ENCODE measurements around the gene ZNF606. TPM values are rescaled to one million over a fixed set of nuclear protein-coding genes. Genes with fewer than 3 reads are reported as not detected.
"Not testable (repeated sequence)": the region's sequence is repeated elsewhere in the genome, so short reads cannot be mapped to it uniquely, and the experiment has no call there.

Gene ZNF606
- total and polyA plus RNA-seq, 5 donors from 2014 or later, result 1.6 to 10.3 (median 5.1) TPM

DNA sequence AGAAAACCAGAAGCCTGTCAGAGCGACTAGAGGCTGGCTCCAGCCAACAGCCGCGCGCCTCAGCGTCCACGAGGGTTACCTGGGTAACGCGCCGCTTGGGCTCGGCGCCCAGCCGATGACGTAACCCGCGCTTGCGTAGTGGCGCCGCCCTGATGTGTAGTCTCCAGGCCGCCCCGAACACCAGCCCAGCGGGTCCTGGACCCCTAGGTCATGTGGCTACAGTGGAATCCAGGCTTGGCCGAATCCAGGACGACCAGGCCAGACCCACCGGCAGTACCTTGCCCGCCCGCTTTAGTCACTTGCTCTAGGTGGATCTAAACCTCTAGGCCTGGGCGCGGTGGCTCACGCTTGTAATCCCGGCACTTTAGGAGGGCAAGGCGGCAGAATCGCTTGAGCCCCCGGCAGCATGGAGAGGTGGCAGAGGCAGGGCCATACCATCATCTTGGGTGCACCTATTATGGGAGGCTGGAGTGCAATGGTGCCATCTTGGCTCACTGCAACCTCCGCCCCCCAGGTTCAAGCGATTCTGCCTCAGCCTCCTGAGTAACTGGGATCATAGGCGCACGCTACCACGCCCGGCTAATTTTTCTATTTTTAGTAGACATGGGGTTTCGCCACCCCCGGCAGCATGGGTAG lies 7.2 kb upstream of the ZNF606 start:
- Histone ChIP-seq H3K4me3 (ENCODE audit: low read depth, low read length) (no peak overlapping the region), H3K27ac (ENCODE audit: insufficient read depth, low read length, poor library complexity, severe bottlenecking) (peak overlapping the region; percentile 41), H3K4me1 (ENCODE audit: control insufficient read depth, insufficient read depth, low read length, poor library complexity, severe bottlenecking) (no peaks in the 10 kb centered on the region), H3K27me3 (ENCODE audit: control insufficient read depth, insufficient read depth, low read length) (no peaks in the 10 kb centered on the region), H3K9me3 (ENCODE audit: control insufficient read depth in 2 of 2, low read length in 2 of 2) (peaks cover 38 to 90% of the 10 kb centered on the region in 2 experiments), H3K36me3 (ENCODE audit: control insufficient read depth, insufficient read depth, low read length) (peaks cover 21% of the 10 kb centered on the region)
- H3K27me3 Mint-ChIP-seq, result peaks cover 6% of the 10 kb centered on the region
- DNase-seq, result peak; percentile 13 to 58 (median 36)
- H3K9me3 Mint-ChIP-seq, result peaks cover 5 to 64% (median 28%) of the 10 kb centered on the region in 7 donors
- peaks cover 24% of the 10 kb centered on the region for H3K36me3 Mint-ChIP-seq
- H3K27ac Mint-ChIP-seq, result no peak overlapping the region
- peak; percentile 53 to 82 for ATAC-seq (ENCODE audit: low read depth in 2 of 2)
- peak overlapping the region; percentile 10 to 76 (median 71) for H3K4me3 Mint-ChIP-seq
- H3K4me1 Mint-ChIP-seq, result peaks cover 3 to 13% (median 5%) of the 10 kb centered on the region in 4 donors

DNA sequence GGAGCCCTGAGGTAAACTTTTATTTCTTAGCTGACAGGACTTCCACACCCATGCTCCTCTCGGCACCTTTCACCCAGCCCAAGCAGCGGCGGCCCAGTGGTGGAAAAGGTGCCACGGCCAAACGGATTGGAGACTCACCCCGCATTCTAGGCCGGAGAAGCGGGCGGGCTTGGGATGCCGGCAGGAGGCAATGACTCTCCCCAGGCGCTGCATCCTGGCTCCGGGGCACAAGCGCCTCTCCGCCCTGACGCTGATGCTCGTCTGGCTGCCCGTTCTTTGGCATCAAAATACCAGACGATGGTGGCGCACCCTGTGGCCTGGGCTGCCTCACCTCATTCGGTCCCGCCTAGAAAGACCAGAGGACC lies 6.7 kb upstream of the ZNF606 start:
- no peaks in the 10 kb centered on the region for H3K27me3 ChIP-seq (ENCODE audit: control insufficient read depth, insufficient read depth, low read length)
- no peak overlapping the region for H3K4me3 ChIP-seq (ENCODE audit: low read depth, low read length)
- H3K27ac ChIP-seq (ENCODE audit: insufficient read depth, low read length, poor library complexity, severe bottlenecking), result no peak overlapping the region
- H3K9me3 ChIP-seq (ENCODE audit: control insufficient read depth in 2 of 2, low read length in 2 of 2), result peaks cover 43 to 93% of the 10 kb centered on the region in 2 experiments
- H3K4me3 Mint-ChIP-seq, result peak overlapping the region in 3 of 4 donors; percentile 15 to 76 (median 72)
- ATAC-seq (ENCODE audit: low read depth in 2 of 2) (no peak), DNase-seq (no peak)
- peaks cover 6 to 17% (median 9%) of the 10 kb centered on the region in 4 donors for H3K4me1 Mint-ChIP-seq
- H3K36me3 Mint-ChIP-seq, result peaks cover 29% of the 10 kb centered on the region
- peaks cover 6% of the 10 kb centered on the region for H3K27me3 Mint-ChIP-seq
- H3K27ac Mint-ChIP-seq, result no peak overlapping the region
- H3K9me3 Mint-ChIP-seq, result peaks cover 5 to 69% (median 28%) of the 10 kb centered on the region in 7 donors
- H3K4me1 ChIP-seq (ENCODE audit: control insufficient read depth, insufficient read depth, low read length, poor library complexity, severe bottlenecking), result no peaks in the 10 kb centered on the region
- peaks cover 25% of the 10 kb centered on the region for H3K36me3 ChIP-seq (ENCODE audit: control insufficient read depth, insufficient read depth, low read length)

DNA sequence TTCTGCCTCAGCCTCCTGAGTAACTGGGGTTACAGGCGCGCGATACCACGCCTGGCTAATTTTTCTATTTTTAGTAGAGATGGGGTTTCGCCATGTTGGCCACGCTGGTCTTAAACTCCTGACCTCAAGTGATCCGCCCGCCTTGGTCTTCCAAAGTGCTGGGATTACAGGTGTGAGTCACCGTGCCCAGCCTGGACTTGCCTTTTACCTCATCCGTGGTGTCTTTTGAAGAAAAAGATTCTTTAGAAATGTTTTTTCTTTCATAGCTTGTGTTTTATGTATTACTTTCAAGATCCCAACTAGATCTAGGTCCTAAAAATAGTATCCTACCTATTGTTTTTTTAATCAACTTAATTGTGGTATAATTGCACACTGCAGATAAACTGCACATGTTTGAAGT lies 6.3 kb upstream of the ZNF606 start:
- not testable (repeated sequence) for H3K27ac ChIP-seq (ENCODE audit: insufficient read depth, low read length, poor library complexity, severe bottlenecking); H3K27me3 ChIP-seq (ENCODE audit: control insufficient read depth, insufficient read depth, low read length); H3K27ac Mint-ChIP-seq; ATAC-seq (ENCODE audit: low read depth in 2 of 2); H3K27me3 Mint-ChIP-seq; DNase-seq; H3K4me1 ChIP-seq (ENCODE audit: control insufficient read depth, insufficient read depth, low read length, poor library complexity, severe bottlenecking); H3K4me3 ChIP-seq (ENCODE audit: low read depth, low read length)
- H3K4me1 Mint-ChIP-seq, result peaks cover 6 to 20% (median 9%) of the 10 kb centered on the region in 4 donors
- H3K9me3 Mint-ChIP-seq, result peaks cover 5 to 73% (median 31%) of the 10 kb centered on the region in 7 donors
- Histone ChIP-seq H3K9me3 (ENCODE audit: control insufficient read depth in 2 of 2, low read length in 2 of 2) (peaks cover 47 to 93% of the 10 kb centered on the region in 2 experiments), H3K36me3 (ENCODE audit: control insufficient read depth, insufficient read depth, low read length) (peaks cover 29% of the 10 kb centered on the region)
- peak overlapping the region in 3 of 4 donors; percentile 15 to 76 (median 72) for H3K4me3 Mint-ChIP-seq
- peaks cover 33% of the 10 kb centered on the region for H3K36me3 Mint-ChIP-seq

DNA sequence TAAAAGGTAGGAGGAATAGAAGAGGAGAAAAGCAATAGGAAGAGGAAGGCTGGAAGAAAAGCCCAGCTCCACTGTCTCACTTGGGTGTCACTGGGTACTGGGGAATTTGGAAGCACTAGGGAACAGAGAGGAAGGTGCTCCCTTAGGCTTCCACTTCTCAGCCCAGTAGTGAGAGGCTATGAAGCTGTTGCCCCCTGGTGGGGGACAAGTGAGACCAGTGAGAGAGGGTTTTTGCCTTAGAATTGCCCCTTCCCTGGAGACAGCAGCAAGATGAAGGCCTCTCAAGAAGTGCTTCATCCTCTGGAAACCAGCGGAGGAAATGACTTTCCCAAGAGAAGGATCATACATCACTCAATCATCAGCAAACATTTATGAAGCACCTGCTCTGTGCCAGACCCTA lies 4.7 kb upstream of the ZNF606 start:
- Histone ChIP-seq H3K4me3 (ENCODE audit: low read depth, low read length) (no peak overlapping the region), H3K4me1 (ENCODE audit: control insufficient read depth, insufficient read depth, low read length, poor library complexity, severe bottlenecking) (peaks cover 1% of the 10 kb centered on the region), H3K9me3 (ENCODE audit: control insufficient read depth in 2 of 2, low read length in 2 of 2) (peaks cover 48 to 90% of the 10 kb centered on the region in 2 experiments), H3K36me3 (ENCODE audit: control insufficient read depth, insufficient read depth, low read length) (peaks cover 29% of the 10 kb centered on the region), H3K27ac (ENCODE audit: insufficient read depth, low read length, poor library complexity, severe bottlenecking) (no peak overlapping the region), H3K27me3 (ENCODE audit: control insufficient read depth, insufficient read depth, low read length) (no peaks in the 10 kb centered on the region)
- peaks cover 34% of the 10 kb centered on the region for H3K36me3 Mint-ChIP-seq
- H3K9me3 Mint-ChIP-seq, result peaks cover 5 to 79% (median 36%) of the 10 kb centered on the region in 7 donors
- H3K27me3 Mint-ChIP-seq, result peaks cover 6% of the 10 kb centered on the region
- DNase-seq (no peak), ATAC-seq (ENCODE audit: low read depth in 2 of 2) (no peak)
- H3K4me1 Mint-ChIP-seq, result peaks cover 6 to 29% (median 9%) of the 10 kb centered on the region in 4 donors
- H3K4me3 Mint-ChIP-seq, result no peak overlapping the region
- H3K27ac Mint-ChIP-seq, result no peak overlapping the region

DNA sequence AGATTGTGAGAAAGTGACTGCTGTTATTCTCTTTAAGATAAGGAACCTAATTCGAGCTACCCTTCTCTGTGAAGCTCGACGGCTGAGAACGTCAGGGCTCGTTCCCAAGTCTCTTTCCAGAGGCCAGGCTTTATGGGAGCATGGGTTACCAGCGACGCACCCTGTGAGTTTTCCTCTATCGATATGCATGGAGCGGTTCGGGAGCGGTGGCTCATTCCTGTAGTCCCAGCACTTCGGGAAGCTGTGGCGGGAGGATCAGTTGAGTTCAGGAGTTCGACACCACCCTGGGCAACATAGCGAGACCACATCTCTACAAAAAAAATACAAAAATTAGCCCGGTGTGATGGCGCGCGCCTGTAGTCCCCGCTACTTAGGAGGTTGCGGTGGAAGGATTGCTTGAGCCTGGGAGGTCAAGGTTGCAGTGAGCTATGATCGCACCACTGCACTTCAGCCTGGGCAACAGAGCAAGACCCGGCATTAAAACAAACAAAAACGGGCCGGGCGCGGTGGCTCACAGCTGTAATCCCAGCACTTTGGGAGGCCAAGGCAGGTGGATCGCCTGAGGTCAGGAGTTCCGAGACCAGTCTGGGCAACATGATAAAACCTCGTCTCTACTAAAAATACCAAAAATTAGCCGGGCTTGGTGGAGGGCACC lies 681 bp upstream of the ZNF606 start:
- Mint-ChIP-seq H3K27ac (peak overlapping the region; percentile 32 to 78 (median 75)), H3K4me3 (peak overlapping the region; percentile 87 to 94 (median 89)), H3K27me3 (no peaks in the 10 kb centered on the region), H3K36me3 (peaks cover 61% of the 10 kb centered on the region), H3K4me1 (peaks cover 10 to 44% (median 15%) of the 10 kb centered on the region in 4 donors), H3K9me3 (peaks cover 0 to 68% (median 33%) of the 10 kb centered on the region in 7 donors)
- peak overlapping the region; percentile 90 for H3K4me3 ChIP-seq (ENCODE audit: low read depth, low read length)
- DNase-seq (no peak), ATAC-seq (ENCODE audit: low read depth in 2 of 2) (no peak)
- no peaks in the 10 kb centered on the region for H3K27me3 ChIP-seq (ENCODE audit: control insufficient read depth, insufficient read depth, low read length)
- peaks cover 11% of the 10 kb centered on the region for H3K4me1 ChIP-seq (ENCODE audit: control insufficient read depth, insufficient read depth, low read length, poor library complexity, severe bottlenecking)
- H3K27ac ChIP-seq (ENCODE audit: insufficient read depth, low read length, poor library complexity, severe bottlenecking), result peak overlapping the region; percentile 85
- H3K36me3 ChIP-seq (ENCODE audit: control insufficient read depth, insufficient read depth, low read length), result peaks cover 50% of the 10 kb centered on the region
- H3K9me3 ChIP-seq (ENCODE audit: control insufficient read depth in 2 of 2, low read length in 2 of 2), result peaks cover 40 to 68% of the 10 kb centered on the region in 2 experiments

DNA sequence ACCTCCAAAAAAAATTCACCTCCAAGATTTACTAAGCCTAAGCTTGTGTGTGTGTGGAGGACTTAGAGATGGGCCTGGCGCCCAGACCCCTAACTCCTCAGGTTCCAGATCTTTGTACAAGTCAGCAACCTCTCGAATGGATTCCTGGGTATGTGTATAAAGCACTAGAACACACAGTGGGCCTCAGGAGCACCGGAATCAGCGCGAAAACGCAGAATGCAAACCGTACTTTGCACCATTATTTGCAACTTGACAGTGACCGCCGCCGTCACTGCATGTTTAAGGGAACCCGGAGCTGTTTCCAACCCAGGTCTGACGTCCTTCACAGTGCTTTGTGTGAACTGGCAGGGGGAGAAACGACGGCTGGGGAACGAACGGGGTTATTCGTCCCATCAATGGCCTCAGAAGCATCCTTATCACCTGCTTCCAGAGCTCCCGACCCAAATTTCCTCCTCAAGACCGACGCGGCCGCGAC lies 688 bp downstream of the ZNF606 start:
- Mint-ChIP-seq H3K9me3 (peaks cover 0 to 67% (median 34%) of the 10 kb centered on the region in 7 donors), H3K36me3 (peaks cover 67% of the 10 kb centered on the region), H3K4me1 (peaks cover 10 to 43% (median 14%) of the 10 kb centered on the region in 4 donors), H3K4me3 (peak overlapping the region; percentile 86 to 94 (median 89)), H3K27ac (peak overlapping the region; percentile 59 to 88 (median 69)), H3K27me3 (no peaks in the 10 kb centered on the region)
- Histone ChIP-seq H3K4me1 (ENCODE audit: control insufficient read depth, insufficient read depth, low read length, poor library complexity, severe bottlenecking) (peaks cover 11% of the 10 kb centered on the region), H3K36me3 (ENCODE audit: control insufficient read depth, insufficient read depth, low read length) (peaks cover 58% of the 10 kb centered on the region), H3K4me3 (ENCODE audit: low read depth, low read length) (peak overlapping the region; percentile 78), H3K27ac (ENCODE audit: insufficient read depth, low read length, poor library complexity, severe bottlenecking) (peak overlapping the region; percentile 85), H3K27me3 (ENCODE audit: control insufficient read depth, insufficient read depth, low read length) (no peaks in the 10 kb centered on the region), H3K9me3 (ENCODE audit: control insufficient read depth in 2 of 2, low read length in 2 of 2) (peaks cover 32 to 62% of the 10 kb centered on the region in 2 experiments)
- DNase-seq (no peak), ATAC-seq (ENCODE audit: low read depth in 2 of 2) (no peak)

DNA sequence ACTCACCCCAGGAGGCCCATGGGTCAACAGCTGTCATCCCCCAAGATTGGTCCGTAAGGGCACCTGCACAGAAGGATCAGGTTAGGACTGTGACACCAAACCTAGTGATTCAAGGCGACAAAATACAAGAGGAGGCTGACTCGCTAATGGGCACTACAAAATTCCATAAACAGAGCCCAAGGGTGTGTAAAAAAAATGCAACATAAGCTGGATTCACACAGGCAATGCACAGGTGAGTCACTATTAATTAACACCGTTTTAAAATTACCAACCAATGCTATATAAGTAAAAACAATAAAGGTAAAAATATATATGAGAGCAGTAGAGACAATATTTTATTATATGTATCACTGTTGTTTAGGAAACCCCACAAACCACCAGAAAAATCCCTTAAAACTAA lies 1.9 kb downstream of the ZNF606 start:
- peaks cover 67% of the 10 kb centered on the region for H3K36me3 Mint-ChIP-seq
- no peaks in the 10 kb centered on the region for H3K27me3 Mint-ChIP-seq
- peaks cover 10 to 43% (median 14%) of the 10 kb centered on the region in 4 donors for H3K4me1 Mint-ChIP-seq
- Histone ChIP-seq H3K4me3 (ENCODE audit: low read depth, low read length) (peak overlapping the region; percentile 78), H3K27me3 (ENCODE audit: control insufficient read depth, insufficient read depth, low read length) (no peaks in the 10 kb centered on the region), H3K36me3 (ENCODE audit: control insufficient read depth, insufficient read depth, low read length) (peaks cover 52% of the 10 kb centered on the region), H3K9me3 (ENCODE audit: control insufficient read depth in 2 of 2, low read length in 2 of 2) (peaks cover 31 to 51% of the 10 kb centered on the region in 2 experiments), H3K4me1 (ENCODE audit: control insufficient read depth, insufficient read depth, low read length, poor library complexity, severe bottlenecking) (peaks cover 11% of the 10 kb centered on the region), H3K27ac (ENCODE audit: insufficient read depth, low read length, poor library complexity, severe bottlenecking) (no peak overlapping the region)
- peak overlapping the region; percentile 43 to 94 (median 88) for H3K4me3 Mint-ChIP-seq
- H3K9me3 Mint-ChIP-seq, result peaks cover 0 to 65% (median 36%) of the 10 kb centered on the region in 7 donors
- DNase-seq (no peak), ATAC-seq (ENCODE audit: low read depth in 2 of 2) (no peak)
- H3K27ac Mint-ChIP-seq, result no peak overlapping the region

Measured in CD4-positive, CD25-positive, alpha-beta regulatory T cell (primary cell).